C4-2B (cell line): ENCODE measurements around the gene MYH10.
A peak's percentile ranks its signal among the peaks of the same experiment; 100 is the strongest.

Experiments used
- ZFX ChIP-seq: fragments of 450-650 bp; IDR thresholded peaks from 2 replicates; pipeline ENCODE4 v1.6.1; 2017
- TF ChIP-seq, protein P1 (sequence below): fragments of 450-650 bp; conservative IDR thresholded peaks from 2 replicates; pipeline ENCODE4 v1.5.1; 2017; ENCODE audit warnings: mild to moderate bottlenecking

DNA sequence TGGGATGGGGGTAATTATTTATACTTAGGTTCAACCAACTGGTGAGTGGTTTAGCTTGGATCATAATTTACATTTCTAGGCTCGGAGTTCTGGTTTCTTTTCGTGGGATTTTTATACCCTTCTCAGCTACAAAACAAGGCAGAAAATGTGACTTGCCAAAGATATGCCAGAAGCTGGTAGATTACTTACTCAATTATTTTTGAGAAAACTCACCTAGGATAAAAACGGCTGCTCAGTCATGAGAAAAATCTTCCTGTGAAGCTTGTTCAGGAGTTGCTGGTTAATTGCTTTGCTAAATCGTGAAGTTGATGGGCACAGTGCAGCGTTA is 193.7 kb downstream of the MYH10 start:
- TF ChIP-seq, protein P1, sequence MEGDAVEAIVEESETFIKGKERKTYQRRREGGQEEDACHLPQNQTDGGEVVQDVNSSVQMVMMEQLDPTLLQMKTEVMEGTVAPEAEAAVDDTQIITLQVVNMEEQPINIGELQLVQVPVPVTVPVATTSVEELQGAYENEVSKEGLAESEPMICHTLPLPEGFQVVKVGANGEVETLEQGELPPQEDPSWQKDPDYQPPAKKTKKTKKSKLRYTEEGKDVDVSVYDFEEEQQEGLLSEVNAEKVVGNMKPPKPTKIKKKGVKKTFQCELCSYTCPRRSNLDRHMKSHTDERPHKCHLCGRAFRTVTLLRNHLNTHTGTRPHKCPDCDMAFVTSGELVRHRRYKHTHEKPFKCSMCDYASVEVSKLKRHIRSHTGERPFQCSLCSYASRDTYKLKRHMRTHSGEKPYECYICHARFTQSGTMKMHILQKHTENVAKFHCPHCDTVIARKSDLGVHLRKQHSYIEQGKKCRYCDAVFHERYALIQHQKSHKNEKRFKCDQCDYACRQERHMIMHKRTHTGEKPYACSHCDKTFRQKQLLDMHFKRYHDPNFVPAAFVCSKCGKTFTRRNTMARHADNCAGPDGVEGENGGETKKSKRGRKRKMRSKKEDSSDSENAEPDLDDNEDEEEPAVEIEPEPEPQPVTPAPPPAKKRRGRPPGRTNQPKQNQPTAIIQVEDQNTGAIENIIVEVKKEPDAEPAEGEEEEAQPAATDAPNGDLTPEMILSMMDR = peak; percentile 7; the same call in 1 of the 2 replicates
- no peak for TF ChIP-seq ZFX
